Erythroblast (primary cell): ENCODE measurements around the gene ADCY1.

Experiments
- GATA1 ChIP-seq: IDR thresholded peaks from 2 replicates; pipeline ENCODE4 v1.6.1; 2011; ENCODE audit warnings: low read depth, mild to moderate bottlenecking, control low read depth, low read length, moderate library complexity
- POLR2A ChIP-seq: IDR thresholded peaks from 2 replicates; pipeline ENCODE4 v1.6.1; 2011; ENCODE audit warnings: mild to moderate bottlenecking, low read length

GRCh38 chr7:45623157-45623556, 49.0 kb downstream of the ADCY1 start:
- TF ChIP-seq POLR2A (no peak), GATA1 (no peak)
